Epithelial cell of esophagus (primary cell): ENCODE data around the gene IL15.
"Not testable (repeated sequence)": the region's sequence is repeated elsewhere in the genome, so short reads cannot be mapped to it uniquely, and the experiment has no call there.

Experiments
- DNase-seq: peaks from one replicate; pipeline ENCODE4 v3.0.0; 2010; ENCODE audit warnings: low read depth
- H3K4me3 ChIP-seq: 2 replicates; pipeline ENCODE4 v1.5.1; 2011; ENCODE audit warnings: mild to moderate bottlenecking, low read length, control low read depth
- CTCF ChIP-seq: IDR thresholded peaks from 2 replicates; pipeline ENCODE4 v1.5.1; 2011; ENCODE audit warnings: low read depth, mild to moderate bottlenecking, low read length, control low read depth, inconsistent platforms; ENCODE audit not compliant: insufficient read depth; ENCODE audit errors: missing control alignments

IL15 gene

GRCh38 chr4:141636082-141636770, at the start of gene IL15:
IL15 (plus strand) TSS chr4:141636583; CDS start chr4:141719465, 82,882 bp downstream.
- peak within 1 kb of the TSS; percentile 70 for H3K4me3 ChIP-seq
- no peak for TF ChIP-seq CTCF
- DNase-seq = peak; percentile 51

- peak; percentile 36 for DNase-seq
- no peak overlapping the region for H3K4me3 ChIP-seq
- no peak for TF ChIP-seq CTCF
Observed at GRCh38 chr4:141587897-141588296, 48.5 kb upstream of the IL15 start.

GRCh38 chr4:141595531-141595930, 40.9 kb upstream of the IL15 start:
- no peak for DNase-seq
- no peak for TF ChIP-seq CTCF

GRCh38 chr4:141599853-141600252, 36.5 kb upstream of the IL15 start:
- H3K4me3 ChIP-seq = no peak overlapping the region
- TF ChIP-seq CTCF = no peak
- DNase-seq = no peak

More at GRCh38 chr4:141595531-141595930, 40.9 kb upstream of the IL15 start:
- H3K4me3 ChIP-seq = no peak overlapping the region

GRCh38 chr4:141604683-141605082, 31.7 kb upstream of the IL15 start:
- H3K4me3 ChIP-seq, DNase-seq: not testable (repeated sequence)

GRCh38 chr4:141605425-141605856, 30.9 kb upstream of the IL15 start:
- DNase-seq = no peak
- H3K4me3 ChIP-seq = no peak overlapping the region
- no peak for TF ChIP-seq CTCF

- no peak for TF ChIP-seq CTCF
- H3K4me3 ChIP-seq = no peak overlapping the region
- peak; percentile 51 for DNase-seq
Observed at GRCh38 chr4:141609243-141609642, 27.1 kb upstream of the IL15 start.
